Esophagus muscularis mucosa (tissue), 4 donors: ENCODE results near the gene IL10.
A peak's percentile ranks its signal among the peaks of the same experiment; 100 is the strongest.

Experiments used
- CTCF ChIP-seq, 3 experiments: fragments of 200-600 bp in 2 of 3; fragments of 450-650 bp in 1 of 3; sonication (generic) in 2 of 3; IDR thresholded peaks; one replicate each; pipeline ENCODE4 v1.5.1; 2017 to 2019; ENCODE audit warnings: antibody characterized with exemption in 3 of 3, mild to moderate bottlenecking in 2 of 3, moderate library complexity in 1 of 3
- EP300 ChIP-seq: sonication (generic); formaldehyde crosslinking; IDR thresholded peaks from one replicate; pipeline ENCODE4 v1.6.1; 2017; ENCODE audit warnings: antibody characterized with exemption
- POLR2A ChIP-seq: fragments of 450-650 bp; IDR thresholded peaks from one replicate; pipeline ENCODE4 v1.6.1; 2017; ENCODE audit warnings: antibody characterized with exemption, moderate library complexity, mild to moderate bottlenecking, low read depth
- POLR2AphosphoS5 ChIP-seq, 2 donors: sonication (generic); formaldehyde crosslinking; IDR thresholded peaks; one replicate each; pipeline ENCODE4 v1.6.1; 2017; ENCODE audit warnings: antibody characterized with exemption in 2 of 2

GRCh38 chr1:206797534-206798383 is 25.5 kb upstream of the IL10 start:
- no peak for TF ChIP-seq POLR2A
- no peak for TF ChIP-seq POLR2AphosphoS5 (IDR thresholded peaks at IDR 0.05)
- TF ChIP-seq CTCF (IDR thresholded peaks at IDR 0.05): peak in 1 of 3 experiments; percentile 27
- no peak for TF ChIP-seq EP300
